Measurements from ENCODE around the gene GFPT2. TPM values are rescaled to one million over a fixed set of nuclear protein-coding genes. Genes with fewer than 3 reads are reported as not detected.
"Not testable (repeated sequence)": the region's sequence is repeated elsewhere in the genome, so short reads cannot be mapped to it uniquely, and the experiment has no call there.

GFPT2 gene
- total RNA-seq, 1 donor from 2014 or later, result 11.4 TPM

- DNase-seq, result no peak
Observed at GRCh38 chr5:180304016-180304292, 49.2 kb downstream of the GFPT2 start.

- DNase-seq, result no peak
Observed at GRCh38 chr5:180303226-180304015, 49.7 kb downstream of the GFPT2 start.

- DNase-seq, result no peak
Observed at GRCh38 chr5:180302256-180302655, 50.9 kb downstream of the GFPT2 start.

GRCh38 chr5:180301253-180301652 is 51.9 kb downstream of the GFPT2 start:
- no peak for DNase-seq

GRCh38 chr5:180299526-180299925 is 53.6 kb downstream of the GFPT2 start:
- DNase-seq, result no peak

- DNase-seq, result not testable (repeated sequence)
Observed at GRCh38 chr5:180299014-180299413, 54.1 kb downstream of the GFPT2 start.

GRCh38 chr5:180297587-180298282 is 55.4 kb downstream of the GFPT2 start:
- DNase-seq, result no peak

GRCh38 chr5:180296771-180297170 is 56.4 kb downstream of the GFPT2 start:
- no peak for DNase-seq

- no peak for DNase-seq
Observed at GRCh38 chr5:180294913-180295555, 58.1 kb downstream of the GFPT2 start.

GRCh38 chr5:180294411-180294810 is 58.7 kb downstream of the GFPT2 start:
- DNase-seq, result no peak

GRCh38 chr5:180291943-180292831 is 60.9 kb downstream of the GFPT2 start, which contains the start of gene MAPK9:
MAPK9 (minus strand) TSS chr5:180292083; CDS start chr5:180280561, 11,522 bp downstream.
- peak; percentile 74 for DNase-seq

GRCh38 chr5:180291234-180291940 is 61.7 kb downstream of the GFPT2 start:
- no peak for DNase-seq

GRCh38 chr5:180290568-180291233 is 62.4 kb downstream of the GFPT2 start:
- no peak for DNase-seq

- no peak for DNase-seq
Observed at GRCh38 chr5:180289966-180290365, 63.2 kb downstream of the GFPT2 start.

GRCh38 chr5:180289433-180289832 is 63.7 kb downstream of the GFPT2 start:
- no peak for DNase-seq

- no peak for DNase-seq
Observed at GRCh38 chr5:180287868-180288267, 65.3 kb downstream of the GFPT2 start.

- no peak for DNase-seq
Observed at GRCh38 chr5:180287404-180287803, 65.7 kb downstream of the GFPT2 start.

- DNase-seq, result peak; percentile 42
Observed at GRCh38 chr5:180284149-180284548, 69.0 kb downstream of the GFPT2 start.

- no peak for DNase-seq
Observed at GRCh38 chr5:180283026-180283615, 70.0 kb downstream of the GFPT2 start.

GRCh38 chr5:180282281-180282680 is 70.9 kb downstream of the GFPT2 start:
- no peak for DNase-seq

GRCh38 chr5:180281706-180282105 is 71.4 kb downstream of the GFPT2 start:
- no peak for DNase-seq

All from occipital lobe (tissue), 2 donors.